K562 (cell line): ENCODE results near the gene TMEM184B. TPM values are rescaled to one million over a fixed set of nuclear protein-coding genes. Genes with fewer than 3 reads are reported as not detected.
A peak's percentile ranks its signal among the peaks of the same experiment; 100 is the strongest.

Experiments used
- ARID1B ChIP-seq: fragments of 450-650 bp; IDR thresholded peaks from 2 replicates; pipeline ENCODE4 v1.6.1; 2016; ENCODE audit warnings: antibody characterized with exemption, mild to moderate bottlenecking, inconsistent platforms
- ARNT ChIP-seq, 2 experiments: fragments of 450-650 bp; IDR thresholded peaks; 2 replicates each; pipeline ENCODE4 v1.6.1; 2016; ENCODE audit warnings: mild to moderate bottlenecking in 1 of 2
- ETV5 ChIP-seq: sonication (generic); formaldehyde crosslinking; IDR thresholded peaks from 2 replicates; pipeline ENCODE4 v1.4.0; 2020; ENCODE audit warnings: low read depth, mild to moderate bottlenecking, missing genetic modification reagents
- FOXK2 ChIP-seq, 2 experiments: fragments of 450-650 bp; IDR thresholded peaks in 1 of 2; conservative IDR thresholded peaks in 1 of 2; 2 replicates each; pipeline ENCODE4 v1.6.1; 2016; ENCODE audit warnings: low read depth in 2 of 2, mild to moderate bottlenecking in 1 of 2
- GTF3C2 ChIP-seq: IDR thresholded peaks from 3 replicates; pipeline ENCODE4 v1.6.1; 2011; ENCODE audit warnings: borderline replicate concordance, mild to moderate bottlenecking, moderate library complexity; ENCODE audit not compliant: insufficient read length; ENCODE audit errors: extremely low read depth
- HDAC1 ChIP-seq, 2 experiments: fragments of 450-650 bp; IDR thresholded peaks; 2 replicates each; pipeline ENCODE4 v1.6.1; 2016 to 2017; ENCODE audit warnings: inconsistent platforms in 1 of 2, mild to moderate bottlenecking in 1 of 2, moderate library complexity in 1 of 2
- ILK ChIP-seq: fragments of 450-650 bp; IDR thresholded peaks from 2 replicates; pipeline ENCODE4 v1.6.1; 2016; ENCODE audit warnings: missing genetic modification characterization, low read depth, mild to moderate bottlenecking, missing compliant biosample characterization, moderate library complexity, borderline replicate concordance
- JUND ChIP-seq, 2 experiments: IDR thresholded peaks; 2 replicates in 1 of 2; 3 replicates in 1 of 2; pipeline ENCODE4 v1.6.1; 2011; ENCODE audit warnings: borderline replicate concordance in 2 of 2, low read depth in 2 of 2, low read length in 2 of 2, improper control_type of control experiment in 1 of 2, missing biosample characterization in 1 of 2, missing genetic modification characterization in 1 of 2, missing genetic modification reagents in 1 of 2
- KDM1A ChIP-seq, 2 experiments: fragments of 450-650 bp; IDR thresholded peaks; 2 replicates each; pipeline ENCODE4 v1.6.1; 2016; ENCODE audit warnings: mild to moderate bottlenecking in 2 of 2
- NBN ChIP-seq: fragments of 450-650 bp; IDR thresholded peaks from 2 replicates; pipeline ENCODE4 v1.6.1; 2016; ENCODE audit warnings: low read depth, mild to moderate bottlenecking
- PCBP1 ChIP-seq: fragments of 200-400 bp; formaldehyde crosslinking; IDR thresholded peaks from 2 replicates; pipeline ENCODE4 v1.6.1; 2018; ENCODE audit warnings: mild to moderate bottlenecking, low read depth, low read length; ENCODE audit not compliant: poor library complexity, severe bottlenecking
- RBM34 ChIP-seq: fragments of 200-400 bp; formaldehyde crosslinking; IDR thresholded peaks from 2 replicates; pipeline ENCODE4 v1.6.1; 2018; ENCODE audit warnings: low read length, borderline replicate concordance; ENCODE audit not compliant: insufficient read depth
- RCOR1 ChIP-seq, 2 experiments: IDR thresholded peaks; 2 replicates each; pipeline ENCODE4 v1.6.1; 2012; ENCODE audit warnings: low read depth in 2 of 2, low read length in 2 of 2, borderline replicate concordance in 1 of 2, improper control_type of control experiment in 1 of 2
- SNRNP70 ChIP-seq: fragments of 200-400 bp; formaldehyde crosslinking; optimal IDR thresholded peaks from 2 replicates; pipeline ENCODE3; 2017; ENCODE audit warnings: low read depth, low read length
- TBP ChIP-seq: optimal IDR thresholded peaks from 2 replicates; pipeline ENCODE3; 2011; ENCODE audit warnings: low read depth, low read length, improper control_type of control experiment
- TRIM24 ChIP-seq, 2 experiments: fragments of 450-650 bp; IDR thresholded peaks; 2 replicates each; pipeline ENCODE4 v1.6.1; 2016
- WHSC1 ChIP-seq: IDR thresholded peaks from one replicate; pipeline ENCODE4 v1.6.1; 2012; ENCODE audit warnings: low read length, control low read depth, inconsistent platforms
- ZNF316 ChIP-seq: fragments of 450-650 bp; IDR thresholded peaks from 2 replicates; pipeline ENCODE4 v1.6.1; 2016
- ZNF347 ChIP-seq: fragments of 450-650 bp; formaldehyde crosslinking; IDR thresholded peaks from 2 replicates; pipeline ENCODE4 v1.4.0; 2020; ENCODE audit warnings: low read depth, mild to moderate bottlenecking, moderate library complexity
- polyA plus RNA-seq, 8 experiments: library from polyadenylated mRNA; depleted of rRNA in 4 of 8; stranded (reverse) in 5 of 8; unstranded in 3 of 8; fragments of >200 nt; fragmentation: Nextera tagmentation in 2 of 8; fragmentation: Illumina TruSeq in 1 of 8; extraction: Ambion mirVana in 2 of 8; extraction: Trizol in 1 of 8; gene quantifications; 2 replicates each; pipeline versions ENCODE4 v1.2.1 to v1.2.3, GENCODE V29; 2011 to 2014; ENCODE audit warnings: inconsistent platforms in 1 of 8, missing spikeins in 1 of 8
- total RNA-seq, 7 experiments: library from RNA; depleted of rRNA in 6 of 7; stranded (reverse); fragments of >200 nt in 6 of 7; fragmentation: Illumina TruSeq in 2 of 7; extraction: Trizol in 2 of 7; gene quantifications; 2 replicates each; pipeline versions ENCODE4 v1.2.1 to v1.2.3, GENCODE V29; 2011 to 2021; ENCODE audit warnings: low replicate concordance in 1 of 7
- TF ChIP-seq, protein P1 (sequence below), 2 experiments: fragments of 450-650 bp; IDR thresholded peaks; 2 replicates each; pipeline ENCODE4 v1.6.1; 2018; ENCODE audit warnings: mild to moderate bottlenecking in 2 of 2, low read depth in 1 of 2; ENCODE audit not compliant: partially characterized antibody in 2 of 2

TMEM184B gene
- total and polyA plus RNA-seq, 9 of the 15 experiments (the other 6 are each of a cell fraction or from before 2014, with no cell fraction given) = 0.31 to 25.1 (median 6.2) TPM

GRCh38 chr22:38240734-38241252, 32.0 kb downstream of the TMEM184B start (continued):
- TF ChIP-seq ARID1B (peak; percentile 38; the same call in 1 of the 2 replicates), JUND (IDR thresholded peaks at IDR 0.05; ENCODE audit: borderline replicate concordance, low read depth, low read length) (peak; percentile 37; the same call in 1 of the 2 replicates), JUND (tag; IDR thresholded peaks at IDR 0.05; ENCODE audit: borderline replicate concordance, low read depth, low read length) (peak; percentile 65; the same call in 1 of the 3 replicates), WHSC1 (no peak), ZNF316 (peak; percentile 64; the same call in 1 of the 2 replicates), FOXK2 (conservative IDR thresholded peaks at IDR 0.05 in 1 of 2, IDR thresholded peaks at IDR 0.05 in 1 of 2; ENCODE audit: low read depth in 2 of 2) (no peak), GTF3C2 (no peak), RBM34 (no peak), TRIM24 (IDR thresholded peaks at IDR 0.05) (peak; percentile 26 to 50; a peak in 2 of 4 replicates), ARNT (IDR thresholded peaks at IDR 0.05) (no peak), ILK (no peak), HDAC1 (IDR thresholded peaks at IDR 0.05) (no peak), RCOR1 (IDR thresholded peaks at IDR 0.05; ENCODE audit: borderline replicate concordance in 1 of 2, low read depth in 2 of 2, low read length in 2 of 2) (no peak), ZNF347 (CRISPR knock-in tag) (no peak), ETV5 (no peak), KDM1A (IDR thresholded peaks at IDR 0.05) (no peak), TBP (no peak), NBN (no peak), PCBP1 (no peak), SNRNP70 (no peak)
- TF ChIP-seq, protein P1, sequence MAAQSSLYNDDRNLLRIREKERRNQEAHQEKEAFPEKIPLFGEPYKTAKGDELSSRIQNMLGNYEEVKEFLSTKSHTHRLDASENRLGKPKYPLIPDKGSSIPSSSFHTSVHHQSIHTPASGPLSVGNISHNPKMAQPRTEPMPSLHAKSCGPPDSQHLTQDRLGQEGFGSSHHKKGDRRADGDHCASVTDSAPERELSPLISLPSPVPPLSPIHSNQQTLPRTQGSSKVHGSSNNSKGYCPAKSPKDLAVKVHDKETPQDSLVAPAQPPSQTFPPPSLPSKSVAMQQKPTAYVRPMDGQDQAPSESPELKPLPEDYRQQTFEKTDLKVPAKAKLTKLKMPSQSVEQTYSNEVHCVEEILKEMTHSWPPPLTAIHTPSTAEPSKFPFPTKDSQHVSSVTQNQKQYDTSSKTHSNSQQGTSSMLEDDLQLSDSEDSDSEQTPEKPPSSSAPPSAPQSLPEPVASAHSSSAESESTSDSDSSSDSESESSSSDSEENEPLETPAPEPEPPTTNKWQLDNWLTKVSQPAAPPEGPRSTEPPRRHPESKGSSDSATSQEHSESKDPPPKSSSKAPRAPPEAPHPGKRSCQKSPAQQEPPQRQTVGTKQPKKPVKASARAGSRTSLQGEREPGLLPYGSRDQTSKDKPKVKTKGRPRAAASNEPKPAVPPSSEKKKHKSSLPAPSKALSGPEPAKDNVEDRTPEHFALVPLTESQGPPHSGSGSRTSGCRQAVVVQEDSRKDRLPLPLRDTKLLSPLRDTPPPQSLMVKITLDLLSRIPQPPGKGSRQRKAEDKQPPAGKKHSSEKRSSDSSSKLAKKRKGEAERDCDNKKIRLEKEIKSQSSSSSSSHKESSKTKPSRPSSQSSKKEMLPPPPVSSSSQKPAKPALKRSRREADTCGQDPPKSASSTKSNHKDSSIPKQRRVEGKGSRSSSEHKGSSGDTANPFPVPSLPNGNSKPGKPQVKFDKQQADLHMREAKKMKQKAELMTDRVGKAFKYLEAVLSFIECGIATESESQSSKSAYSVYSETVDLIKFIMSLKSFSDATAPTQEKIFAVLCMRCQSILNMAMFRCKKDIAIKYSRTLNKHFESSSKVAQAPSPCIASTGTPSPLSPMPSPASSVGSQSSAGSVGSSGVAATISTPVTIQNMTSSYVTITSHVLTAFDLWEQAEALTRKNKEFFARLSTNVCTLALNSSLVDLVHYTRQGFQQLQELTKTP (IDR thresholded peaks at IDR 0.05; ENCODE audit: low read depth in 1 of 2, partially characterized antibody in 2 of 2) = no peak
